IPS DF 6.9 (cell line): ENCODE data around the gene LRFN4.

Experiments
- DNase-seq: peaks from one replicate; pipeline ENCODE4 v3.0.0-alpha.2; 2013; ENCODE audit warnings: low read depth, low spot score
- H3K27ac ChIP-seq: one replicate; pipeline ENCODE4 v1.5.1; 2013; ENCODE audit warnings: low read length, control low read depth
- H3K27me3 ChIP-seq: 2 replicates; pipeline ENCODE4 v1.6.1; 2013; ENCODE audit warnings: mild to moderate bottlenecking, low read length; ENCODE audit not compliant: control insufficient read depth, insufficient read depth
- H3K36me3 ChIP-seq: 2 replicates; pipeline ENCODE4 v1.6.1; 2013; ENCODE audit warnings: low read length; ENCODE audit not compliant: control insufficient read depth, insufficient read depth
- H3K4me1 ChIP-seq: 2 replicates; pipeline ENCODE4 v1.6.1; 2013; ENCODE audit warnings: low read length; ENCODE audit not compliant: control insufficient read depth, insufficient read depth
- H3K4me3 ChIP-seq: 2 replicates; pipeline ENCODE4 v1.5.1; 2013; ENCODE audit warnings: mild to moderate bottlenecking, low read length
- H3K9me3 ChIP-seq: 2 replicates; pipeline ENCODE4 v1.6.1; 2013; ENCODE audit warnings: low read length, inconsistent platforms; ENCODE audit not compliant: control insufficient read depth, insufficient read depth
- WGBS: extraction: QIAGEN DNeasy Blood & Tissue Kit; methylation state at CpG from one replicate; pipeline ENCODE4 v1.1.7; 2013; ENCODE audit warnings: mixed read lengths, missing lambda C conversion rate; ENCODE audit not compliant: insufficient read length, insufficient coverage; 5-methylcytosine and 5-hydroxymethylcytosine counted together

Gene LRFN4

DNA sequence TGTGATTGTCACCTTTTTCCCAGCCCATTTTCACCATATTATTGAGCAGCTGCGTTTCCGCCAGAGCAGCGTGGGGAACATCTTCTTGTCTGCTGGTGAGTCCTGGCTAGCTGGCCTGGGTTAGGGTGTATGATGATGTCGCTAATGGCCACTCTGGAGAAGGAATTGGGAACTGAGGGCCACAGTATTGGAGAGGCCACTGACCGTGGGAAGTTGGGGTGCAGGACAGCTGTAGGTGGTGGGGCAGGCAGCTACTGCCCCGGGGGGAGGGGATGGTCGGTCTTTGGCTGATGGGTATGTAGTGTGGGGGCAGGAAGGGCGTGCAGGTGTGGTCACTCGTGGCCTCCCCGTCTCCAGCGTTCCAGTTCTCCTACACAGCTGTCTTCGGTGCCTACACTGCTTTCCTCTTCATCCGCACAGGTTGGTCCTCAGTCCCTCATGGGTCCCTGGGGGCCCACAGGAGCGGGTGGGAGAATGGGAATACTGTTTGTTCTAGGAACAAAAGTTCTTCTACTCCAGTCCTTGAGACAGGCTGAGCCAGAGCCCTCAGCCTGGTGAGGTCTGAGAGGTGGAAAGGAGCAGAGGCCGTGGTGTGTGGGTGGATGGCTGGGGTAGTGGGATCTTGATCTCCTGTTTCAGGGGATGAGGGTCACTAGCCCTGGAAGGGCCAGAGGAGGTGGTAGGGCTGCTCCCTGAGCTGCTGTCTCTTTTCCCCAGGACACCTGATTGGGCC lies 11.6 kb upstream of the LRFN4 start:
- no CpG with 5 or more reads among the region's 15 CpGs for WGBS
- Histone ChIP-seq H3K4me1 (peaks cover 5% of the 10 kb centered on the region; the same call in 1 of the 2 replicates), H3K9me3 (no peaks in the 10 kb centered on the region), H3K27ac (no peak overlapping the region), H3K27me3 (no peaks in the 10 kb centered on the region), H3K4me3 (no peak overlapping the region), H3K36me3 (peaks cover 20% of the 10 kb centered on the region)
- no peak for DNase-seq

DNA sequence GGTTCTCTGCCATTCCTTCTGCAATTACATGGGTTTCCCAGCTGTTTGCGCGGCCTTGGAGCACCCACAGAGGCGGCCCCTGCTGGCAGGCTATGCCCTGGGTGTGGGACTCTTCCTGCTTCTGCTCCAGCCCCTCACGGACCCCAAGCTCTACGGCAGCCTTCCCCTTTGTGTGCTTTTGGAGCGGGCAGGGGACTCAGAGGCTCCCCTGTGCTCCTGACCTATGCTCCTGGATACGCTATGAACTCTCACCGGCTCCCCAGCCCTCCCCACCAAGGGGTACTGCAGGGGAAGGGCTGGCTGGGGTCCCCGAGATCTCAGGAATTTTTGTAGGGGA lies 11.0 kb upstream of the LRFN4 start:
- no peaks in the 10 kb centered on the region for H3K27me3 ChIP-seq
- no peak for DNase-seq
- H3K4me3 ChIP-seq = no peak overlapping the region
- no peaks in the 10 kb centered on the region for H3K9me3 ChIP-seq
- no peak overlapping the region for H3K27ac ChIP-seq
- H3K36me3 ChIP-seq = peaks cover 20% of the 10 kb centered on the region
- H3K4me1 ChIP-seq = peaks cover 5% of the 10 kb centered on the region; the same call in 1 of the 2 replicates
- WGBS = no CpG with 5 or more reads among the region's 9 CpGs

DNA sequence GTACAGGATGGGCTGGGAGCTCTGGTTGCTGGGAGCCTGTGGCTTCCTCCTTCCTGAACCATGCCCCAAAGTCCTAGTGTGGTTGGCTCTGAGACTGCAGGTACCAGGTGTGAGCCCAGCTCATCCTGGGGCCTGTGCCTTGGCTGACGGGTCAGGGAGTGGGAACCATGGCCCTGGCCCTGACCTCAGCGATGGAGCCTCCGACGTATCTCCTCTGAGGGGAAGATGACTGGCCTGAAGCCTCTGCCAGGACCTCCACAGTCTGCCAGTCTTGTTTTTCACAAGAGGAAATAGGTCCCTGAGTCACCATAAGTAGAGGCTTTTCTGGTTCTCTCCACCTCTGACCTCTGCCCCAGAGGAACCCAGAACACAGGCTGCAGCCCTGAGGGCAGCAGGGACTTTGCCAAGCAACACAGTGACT lies 10.2 kb upstream of the LRFN4 start:
- Histone ChIP-seq H3K27ac (no peak overlapping the region), H3K27me3 (no peaks in the 10 kb centered on the region), H3K9me3 (no peaks in the 10 kb centered on the region), H3K4me3 (no peak overlapping the region), H3K4me1 (peaks cover 5% of the 10 kb centered on the region; the same call in 1 of the 2 replicates), H3K36me3 (peaks cover 20% of the 10 kb centered on the region)
- no CpG with 5 or more reads among the region's 4 CpGs for WGBS
- no peak for DNase-seq

DNA sequence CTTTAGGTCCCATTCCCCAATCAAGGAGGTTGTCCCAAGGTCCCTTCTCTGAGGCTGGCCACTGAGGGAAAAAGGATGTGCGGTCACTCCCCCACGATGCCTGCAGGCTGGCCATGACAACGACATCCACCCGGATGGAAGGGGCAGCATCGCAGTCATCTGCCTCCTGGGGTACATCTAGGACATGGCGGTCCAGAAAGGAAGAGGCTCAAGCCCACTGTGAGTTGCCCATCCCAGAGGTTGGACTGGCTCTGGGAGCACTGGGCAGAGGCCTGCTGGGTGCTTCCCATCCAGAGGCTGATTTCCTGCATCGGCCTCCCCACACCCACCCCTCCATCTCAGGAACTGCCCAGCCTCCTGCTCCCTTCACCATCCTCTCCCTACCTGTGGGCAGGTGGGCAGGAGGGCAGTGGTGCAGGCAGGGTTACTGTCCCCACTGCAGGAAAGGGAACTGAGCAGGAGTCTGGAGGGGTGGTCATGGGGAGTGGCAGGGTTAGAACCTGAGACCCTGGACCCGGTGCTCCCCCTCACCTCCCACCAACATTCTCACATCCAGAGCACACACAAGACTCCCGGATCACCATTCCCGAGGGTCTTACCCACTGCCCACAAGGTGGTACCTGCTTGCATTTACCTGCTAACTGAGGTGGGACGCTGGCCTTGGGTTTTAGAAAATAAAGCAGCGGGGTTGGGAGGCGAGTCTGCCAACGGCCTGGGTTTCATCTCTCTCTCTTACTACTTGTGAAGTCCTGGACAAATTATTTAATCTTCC lies 9.2 kb upstream of the LRFN4 start:
- H3K4me1 ChIP-seq = peaks cover 5% of the 10 kb centered on the region; the same call in 1 of the 2 replicates
- no peaks in the 10 kb centered on the region for H3K27me3 ChIP-seq
- H3K4me3 ChIP-seq = no peak overlapping the region
- H3K36me3 ChIP-seq = peaks cover 20% of the 10 kb centered on the region
- no peak for DNase-seq
- no peak overlapping the region for H3K27ac ChIP-seq
- H3K9me3 ChIP-seq = no peaks in the 10 kb centered on the region
- WGBS = no CpG with 5 or more reads among the region's 14 CpGs

DNA sequence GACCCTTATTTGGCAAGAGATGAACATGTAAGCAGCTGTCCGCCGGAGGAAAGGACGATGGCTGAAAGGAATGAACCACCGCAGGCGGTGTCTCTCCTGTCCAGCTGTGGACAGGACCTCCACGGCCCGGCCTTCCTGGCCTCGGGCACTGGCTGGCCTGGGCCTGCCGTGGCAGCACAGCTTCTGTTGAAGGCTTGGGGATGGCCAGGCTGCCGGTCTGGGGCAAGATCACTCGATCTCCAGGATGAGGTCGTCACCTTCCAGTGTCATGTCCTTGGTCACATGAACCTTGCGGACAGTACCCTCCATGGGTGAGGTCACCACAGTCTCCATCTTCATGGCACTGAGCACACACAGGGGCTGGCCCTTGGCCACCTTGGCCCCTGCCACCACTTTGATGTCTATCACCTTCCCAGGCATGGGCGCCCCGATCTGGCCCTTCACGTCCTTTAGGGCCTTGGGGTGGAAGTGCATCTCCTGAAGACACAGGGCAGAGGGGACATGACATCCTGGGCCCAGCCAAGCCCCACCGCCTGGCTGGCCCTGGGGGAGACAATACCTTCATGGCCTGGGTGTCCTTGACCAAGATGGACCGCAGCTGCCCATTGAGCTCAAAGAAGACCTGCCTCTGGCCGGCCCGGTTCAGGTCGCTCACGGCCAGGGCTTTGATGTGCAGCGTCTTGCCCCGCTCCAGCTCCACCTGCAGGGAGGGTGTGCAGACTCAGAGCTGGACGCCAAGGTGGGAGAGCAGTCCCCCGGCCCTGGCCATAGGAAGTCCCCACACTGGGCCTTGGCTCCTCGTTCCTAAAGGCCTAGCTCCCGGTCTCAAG lies 8.0 kb upstream of the LRFN4 start:
- H3K4me3 ChIP-seq = no peak overlapping the region
- H3K9me3 ChIP-seq = no peaks in the 10 kb centered on the region
- no peak overlapping the region for H3K27ac ChIP-seq
- H3K27me3 ChIP-seq = no peaks in the 10 kb centered on the region
- peaks cover 5% of the 10 kb centered on the region; the same call in 1 of the 2 replicates for H3K4me1 ChIP-seq
- DNase-seq = no peak
- no CpG with 5 or more reads among the region's 28 CpGs for WGBS
- H3K36me3 ChIP-seq = peaks cover 16% of the 10 kb centered on the region

DNA sequence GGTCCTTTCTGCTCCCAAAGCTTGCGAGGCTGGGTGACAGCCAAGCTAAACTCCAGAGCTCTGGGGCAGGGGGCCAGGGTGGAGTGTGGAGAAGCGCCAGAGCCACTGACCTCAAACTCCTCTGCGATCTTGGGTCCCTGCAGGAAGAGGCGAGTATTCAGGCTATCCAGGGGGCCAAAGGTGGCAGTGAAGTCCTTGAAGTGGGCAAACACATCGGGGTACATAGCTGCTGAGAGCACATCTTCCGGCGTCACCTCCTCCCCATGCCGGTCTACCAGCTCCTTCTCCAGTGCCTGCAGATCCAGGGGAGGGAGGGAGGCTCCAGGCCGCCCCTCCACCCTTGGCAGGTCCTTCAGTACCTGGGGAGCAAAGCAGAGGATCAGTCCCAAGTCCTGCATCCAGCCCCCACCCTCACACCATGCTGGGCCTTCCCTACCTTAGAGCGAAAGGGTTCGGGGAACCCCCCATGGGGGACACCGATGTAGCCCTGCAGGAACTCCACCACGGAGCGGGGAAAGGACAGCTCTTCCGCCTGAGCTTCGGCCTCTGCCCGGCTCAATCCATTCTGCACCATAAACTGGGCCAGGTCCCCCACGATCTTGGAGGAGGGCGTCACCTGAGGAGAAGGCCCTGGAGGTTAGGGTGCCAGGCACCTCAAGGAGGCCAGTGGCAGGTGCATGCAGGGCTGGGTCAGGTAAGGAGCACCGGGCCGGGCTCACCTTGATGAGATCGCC lies 7.2 kb upstream of the LRFN4 start:
- Histone ChIP-seq H3K27me3 (no peaks in the 10 kb centered on the region), H3K36me3 (peaks cover 16% of the 10 kb centered on the region)
- no CpG with 5 or more reads among the region's 22 CpGs for WGBS

DNA sequence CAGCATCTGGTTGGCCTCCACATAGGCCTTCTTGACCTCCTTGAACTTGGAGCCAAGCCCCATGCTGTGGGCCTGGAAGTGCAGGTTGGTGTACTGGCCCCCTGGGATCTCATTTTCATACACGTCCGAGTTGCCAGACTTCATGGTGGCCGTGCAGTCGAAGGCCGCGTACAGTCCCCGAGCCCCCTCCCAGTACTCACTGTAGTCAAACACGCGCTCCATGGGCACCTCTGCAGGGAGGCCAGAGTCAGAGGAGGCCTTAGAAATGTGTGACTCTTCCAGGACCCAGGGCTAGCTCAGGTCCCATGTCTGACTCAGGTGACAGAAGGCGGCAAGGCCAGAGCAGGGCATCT lies 6.7 kb upstream of the LRFN4 start:
- H3K4me3 ChIP-seq = no peak overlapping the region
- H3K9me3 ChIP-seq = no peaks in the 10 kb centered on the region
- no peak overlapping the region for H3K27ac ChIP-seq
- no peaks in the 10 kb centered on the region for H3K4me1 ChIP-seq
- peaks cover 15% of the 10 kb centered on the region for H3K36me3 ChIP-seq
- no peaks in the 10 kb centered on the region for H3K27me3 ChIP-seq
- no peak for DNase-seq
- WGBS = no CpG with 5 or more reads among the region's 10 CpGs

More for the DNA sequence above, 7.2 kb upstream of the LRFN4 start:
- Histone ChIP-seq H3K27ac (no peak overlapping the region), H3K9me3 (no peaks in the 10 kb centered on the region), H3K4me1 (no peaks in the 10 kb centered on the region), H3K4me3 (no peak overlapping the region)
- no peak for DNase-seq

DNA sequence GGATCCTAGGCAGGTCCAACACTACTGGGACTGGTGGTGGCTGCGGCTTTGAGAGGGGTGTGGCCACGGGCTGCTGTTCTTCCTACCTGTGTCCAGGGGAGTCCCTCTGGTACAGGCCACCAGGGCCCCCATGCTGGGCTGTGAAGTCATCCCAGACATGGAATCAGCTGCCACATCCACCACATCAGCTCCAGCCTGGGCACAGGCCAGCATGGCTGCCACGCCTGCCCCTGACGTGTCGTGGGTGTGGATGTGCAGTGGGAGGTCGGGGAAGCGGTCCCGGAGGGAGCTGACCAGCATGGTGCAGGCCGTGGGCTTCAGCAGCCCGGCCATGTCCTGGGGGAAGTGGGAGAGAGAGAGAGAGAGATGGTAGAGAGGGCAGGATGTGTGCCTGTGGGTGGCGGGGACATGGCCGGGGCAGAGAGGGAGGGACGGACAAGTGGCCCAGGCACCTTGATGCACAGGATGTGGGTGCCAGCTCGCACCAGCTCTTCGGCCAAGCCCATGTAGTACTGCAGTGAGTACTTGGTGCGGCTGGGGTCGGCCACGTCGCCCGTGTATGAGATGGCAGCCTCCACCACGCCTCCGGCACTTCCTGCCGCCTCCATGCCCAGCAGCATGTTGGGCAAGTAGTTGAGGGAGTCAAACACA lies 6.2 kb upstream of the LRFN4 start:
- H3K36me3 ChIP-seq = peaks cover 10% of the 10 kb centered on the region; the same call in 1 of the 2 replicates
- peaks cover 2% of the 10 kb centered on the region; the same call in 1 of the 2 replicates for H3K4me1 ChIP-seq
- WGBS = no CpG with 5 or more reads among the region's 23 CpGs
- no peaks in the 10 kb centered on the region for H3K9me3 ChIP-seq
- no peak overlapping the region for H3K4me3 ChIP-seq
- no peak overlapping the region for H3K27ac ChIP-seq
- no peak for DNase-seq
- H3K27me3 ChIP-seq = no peaks in the 10 kb centered on the region

DNA sequence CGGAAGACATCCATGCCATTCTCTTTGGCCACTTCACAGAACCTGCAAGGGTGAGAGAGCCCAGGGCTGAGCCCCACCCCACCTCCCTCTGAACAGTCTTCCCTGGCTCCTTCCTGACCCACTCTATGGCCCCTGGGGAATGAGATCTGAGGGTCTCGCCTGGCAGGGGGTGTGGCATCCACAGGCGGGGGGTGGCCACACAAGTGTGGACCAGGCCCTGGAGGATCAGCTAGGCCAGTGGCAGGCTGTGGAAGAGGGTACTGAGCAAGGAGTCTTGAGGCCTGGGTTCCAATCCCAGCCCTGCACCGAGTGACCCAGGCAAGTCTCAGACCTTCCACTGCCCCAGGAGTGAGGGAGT lies 5.6 kb upstream of the LRFN4 start:
- Histone ChIP-seq H3K9me3 (no peaks in the 10 kb centered on the region), H3K27ac (no peak overlapping the region), H3K4me3 (no peak overlapping the region), H3K36me3 (peaks cover 7% of the 10 kb centered on the region; the same call in 1 of the 2 replicates), H3K4me1 (peaks cover 3% of the 10 kb centered on the region; the same call in 1 of the 2 replicates), H3K27me3 (no peaks in the 10 kb centered on the region)
- WGBS = no CpG with 5 or more reads among the region's 4 CpGs
- DNase-seq = no peak
